Astrocyte of the cerebellum (primary cell): ENCODE results near the gene HDAC4.
"Not testable (repeated sequence)": the region's sequence is repeated elsewhere in the genome, so short reads cannot be mapped to it uniquely, and the experiment has no call there.

Experiments used
- DNase-seq: peaks from one replicate; pipeline ENCODE4 v3.0.0-alpha.2; 2011; ENCODE audit warnings: low read depth
- H3K4me3 ChIP-seq: 2 replicates; pipeline ENCODE4 v1.5.1; 2011; ENCODE audit warnings: mild to moderate bottlenecking, low read depth, low read length, moderate library complexity
- CTCF ChIP-seq: IDR thresholded peaks from 2 replicates; pipeline ENCODE4 v1.5.1; 2012; ENCODE audit warnings: low read length, low read depth, moderate library complexity, mild to moderate bottlenecking; ENCODE audit errors: missing control alignments
- in situ Hi-C: cut with HindIII; loops from 2 replicates; pipeline ENCODE4 v1.10.0; 2017; ENCODE audit warnings: low sequenced_read_pairs

The HDAC4 gene

GRCh38 chr2:239178484-239178883, 222.3 kb downstream of the HDAC4 start:
- no peak for DNase-seq
- in situ Hi-C loops: no loop called here
- no peak for TF ChIP-seq CTCF
- H3K4me3 ChIP-seq: no peak overlapping the region

DNA sequence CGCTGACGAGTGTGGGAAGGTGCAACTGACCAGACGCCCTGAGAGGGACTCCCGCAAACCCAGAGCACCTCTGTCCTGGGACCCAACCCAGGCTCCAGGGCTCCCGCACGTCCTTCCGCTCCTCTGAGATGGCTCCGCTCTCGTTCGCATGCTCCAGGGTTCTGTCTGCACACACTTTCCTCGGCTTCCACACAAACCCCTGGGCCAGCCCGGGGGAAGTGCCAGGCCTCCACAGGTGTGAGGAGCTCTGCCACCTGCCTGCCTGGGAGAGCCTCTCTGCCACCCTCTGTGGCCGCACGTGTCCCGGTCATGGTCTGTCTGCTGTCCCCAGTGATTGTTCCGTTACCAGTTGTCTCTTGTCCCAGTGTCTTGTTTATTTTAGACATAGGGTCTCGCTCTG, 222.9 kb downstream of the HDAC4 start:
- no peak for DNase-seq
- in situ Hi-C loops: no loop called here
- TF ChIP-seq CTCF: no peak

DNA sequence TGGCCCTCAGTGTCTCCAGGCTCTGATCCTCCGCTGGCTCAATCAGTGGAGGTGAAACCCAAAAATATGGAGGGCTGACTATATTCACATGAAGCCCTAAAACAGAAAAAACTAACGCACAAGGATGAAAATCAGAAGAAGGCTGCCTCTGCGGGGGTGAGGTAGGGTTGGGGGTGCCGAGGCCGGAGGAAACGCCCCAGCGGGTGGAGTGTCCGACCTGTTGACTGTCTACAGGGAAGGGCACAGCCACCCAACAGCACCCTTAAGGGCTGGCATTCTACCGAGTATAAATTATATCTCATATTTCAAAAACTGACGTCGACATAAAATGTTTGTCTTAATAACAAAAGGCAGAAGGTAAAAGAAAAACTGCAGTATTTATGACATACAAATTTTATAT, 223.5 kb downstream of the HDAC4 start:
- no peak overlapping the region for H3K4me3 ChIP-seq

More for the DNA sequence above, 222.9 kb downstream of the HDAC4 start:
- no peak overlapping the region for H3K4me3 ChIP-seq

DNA sequence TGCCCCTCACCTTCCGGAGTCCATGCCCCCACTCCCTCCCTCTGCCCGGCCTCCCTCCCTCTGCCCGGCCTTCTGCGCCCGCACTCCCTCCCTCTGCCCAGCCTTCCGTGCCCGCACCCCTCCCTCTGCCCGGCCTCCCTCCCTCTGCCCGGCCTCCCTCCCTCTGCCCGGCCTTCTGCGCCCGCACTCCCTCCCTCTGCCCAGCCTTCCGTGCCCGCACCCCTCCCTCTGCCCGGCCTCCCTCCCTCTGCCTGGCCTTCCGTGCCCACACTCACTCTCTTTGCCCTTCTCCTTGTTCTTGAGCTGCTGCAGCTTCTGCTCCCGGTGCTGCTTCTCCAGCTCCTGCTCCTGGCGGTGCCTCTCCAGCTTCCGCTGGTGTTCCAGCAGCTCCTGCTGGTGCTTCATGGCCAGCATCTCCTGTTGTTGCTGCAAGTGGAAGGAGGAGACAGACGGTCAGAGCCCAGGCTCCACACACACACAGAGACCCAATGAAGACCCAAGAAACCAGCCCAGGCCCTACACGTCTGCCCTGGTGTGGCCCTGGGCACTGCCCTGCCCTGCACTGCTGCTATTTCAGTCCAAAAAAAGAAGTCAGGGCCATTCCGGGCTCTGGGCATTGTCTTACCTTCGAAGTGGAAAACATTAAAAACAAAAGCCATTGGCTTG, 224.5 kb downstream of the HDAC4 start:
- in situ Hi-C loops, DNase-seq: not testable (repeated sequence)

More for the DNA sequence above, 223.5 kb downstream of the HDAC4 start:
- no peak for TF ChIP-seq CTCF
- no peak for DNase-seq
- in situ Hi-C loops: no loop called here

GRCh38 chr2:239175181-239175580, 225.6 kb downstream of the HDAC4 start:
- H3K4me3 ChIP-seq: no peak overlapping the region
- no peak for TF ChIP-seq CTCF
- in situ Hi-C loops: no loop called here
- no peak for DNase-seq

More for the DNA sequence above, 224.5 kb downstream of the HDAC4 start:
- H3K4me3 ChIP-seq: not testable (repeated sequence)

DNA sequence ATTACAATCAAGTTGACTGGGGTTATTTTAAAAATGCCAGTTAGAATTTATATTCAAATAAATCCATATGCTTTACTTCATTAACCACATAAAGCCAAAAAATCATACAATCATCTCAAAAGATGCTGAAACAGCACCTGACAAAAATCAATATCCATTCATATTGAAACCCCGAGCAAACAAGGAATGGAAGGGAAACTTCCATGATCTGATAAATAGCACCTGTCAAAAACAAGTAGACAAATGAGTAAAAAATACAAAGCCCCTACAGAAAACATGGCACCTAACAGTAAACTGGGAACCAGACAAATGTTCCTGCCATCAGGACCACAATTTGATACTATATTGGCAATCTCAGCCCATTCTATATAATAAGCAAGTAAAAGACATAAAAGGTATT, 227.5 kb downstream of the HDAC4 start:
- DNase-seq: no peak
- H3K4me3 ChIP-seq: no peak overlapping the region
- no peak for TF ChIP-seq CTCF
- in situ Hi-C loops: no loop called here

DNA sequence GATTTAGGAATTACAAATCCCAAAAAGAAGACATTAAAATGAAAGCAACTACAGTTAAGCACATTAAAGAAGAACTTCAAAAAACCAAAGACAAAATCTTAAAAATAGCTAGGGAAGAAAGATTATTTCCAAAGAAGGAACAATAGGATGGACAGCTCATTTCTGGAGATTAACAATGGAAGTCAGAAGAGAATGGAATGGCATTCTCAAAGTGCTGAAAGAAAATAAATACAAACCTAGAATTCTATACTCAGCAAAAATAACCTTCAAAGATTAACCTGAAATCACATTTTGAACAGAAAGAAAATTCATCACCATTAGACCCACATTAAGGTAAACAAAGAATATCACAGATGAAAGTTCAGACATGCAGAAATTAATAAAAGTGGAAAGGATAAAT, 229.2 kb downstream of the HDAC4 start:
- no peak for TF ChIP-seq CTCF
- in situ Hi-C loops: no loop called here
- H3K4me3 ChIP-seq: no peak overlapping the region
- DNase-seq: no peak
